PC-3 (cell line): ENCODE results near the gene LMCD1. TPM values are rescaled to one million over a fixed set of nuclear protein-coding genes. Genes with fewer than 3 reads are reported as not detected.
A peak's percentile ranks its signal among the peaks of the same experiment; 100 is the strongest.

ENCODE experiments used
- ATAC-seq: fragments of 200-7000 bp; cut with Tn5 transposase; 2 replicates; pipeline ENCODE4 v1.9.1; 2020; ENCODE audit warnings: mild to moderate bottlenecking, moderate library complexity
- BruUV-seq: library from RNA; stranded (reverse); fragments of 400-500 nt; replicated peaks from 2 replicates; lab custom pipeline; 2021; lab: Mats Ljungman, UMichigan
- CTCF ChIA-PET: fragments of 300-600 bp; sonication (Branson Sonifier 250); formaldehyde crosslinking; loops from one replicate; lab custom pipeline; 2022; ENCODE audit warnings: antibody characterized with exemption; lab: Charles Lee
- POLR2A ChIA-PET: fragments of 300-600 bp; sonication (Branson Sonifier 250); formaldehyde crosslinking; loops from one replicate; lab custom pipeline; 2022; ENCODE audit warnings: antibody characterized with exemption; ENCODE audit not compliant: unreplicated experiment; lab: Charles Lee
- DNase-seq: peaks from one replicate; pipeline ENCODE4 v3.0.0-alpha.2; 2015
- H2AFZ ChIP-seq: fragments of 300-600 bp; sonication (generic); 2 replicates; pipeline ENCODE4 v1.6.0; 2016; ENCODE audit warnings: antibody characterized with exemption, low read length
- H3F3A ChIP-seq: fragments of 300-600 bp; sonication (generic); one replicate; pipeline ENCODE4 v1.6.0; 2017; ENCODE audit warnings: antibody characterized with exemption, low read length, control low read depth, mild to moderate bottlenecking; ENCODE audit not compliant: unreplicated experiment
- H3K27ac ChIP-seq: fragments of 300-600 bp; sonication (generic); 2 replicates; pipeline ENCODE4 v1.5.1; 2016; ENCODE audit warnings: mild to moderate bottlenecking, low read length
- H3K27me3 ChIP-seq: fragments of 300-600 bp; sonication (generic); 2 replicates; pipeline ENCODE4 v1.6.1; 2016; ENCODE audit warnings: low read length, mixed read lengths
- H3K36me3 ChIP-seq: fragments of 300-600 bp; sonication (generic); 2 replicates; pipeline ENCODE4 v1.6.1; 2016; ENCODE audit warnings: low read depth, mixed run types, low read length, mixed read lengths
- H3K4me1 ChIP-seq: fragments of 300-600 bp; sonication (generic); 2 replicates; pipeline ENCODE4 v1.5.1; 2016; ENCODE audit warnings: low read length; ENCODE audit not compliant: insufficient read depth
- H3K4me2 ChIP-seq: fragments of 300-600 bp; sonication (generic); 2 replicates; pipeline ENCODE4 v1.6.0; 2016; ENCODE audit warnings: low read length
- H3K4me3 ChIP-seq: fragments of 300-600 bp; sonication (generic); 2 replicates; pipeline ENCODE4 v1.5.1; 2016; ENCODE audit warnings: mild to moderate bottlenecking, low read length, mixed read lengths
- H3K79me2 ChIP-seq: fragments of 300-600 bp; sonication (generic); 2 replicates; pipeline ENCODE4 v1.6.1; 2017; ENCODE audit warnings: low read length, mixed read lengths
- H3K9ac ChIP-seq: fragments of 300-600 bp; sonication (generic); 2 replicates; pipeline ENCODE4 v1.6.0; 2016; ENCODE audit warnings: mild to moderate bottlenecking, low read length
- H3K9me2 ChIP-seq: fragments of 300-600 bp; sonication (generic); replicated peaks from 2 replicates; pipeline ENCODE4 v1.6.1; 2016; ENCODE audit warnings: mixed run types, low read length, mixed read lengths
- H3K9me3 ChIP-seq: fragments of 300-600 bp; sonication (generic); 2 replicates; pipeline ENCODE4 v1.6.1; 2016; ENCODE audit warnings: low read length, mixed read lengths
- H4K20me1 ChIP-seq: fragments of 300-600 bp; sonication (generic); 2 replicates; pipeline ENCODE4 v1.6.1; 2016; ENCODE audit warnings: low read length, mixed read lengths
- CTCF ChIP-seq: fragments of 300-600 bp; sonication (generic); conservative IDR thresholded peaks from 2 replicates; pipeline ENCODE4 v1.5.1; 2017; ENCODE audit warnings: antibody characterized with exemption, low read depth, mild to moderate bottlenecking, low read length
- EZH2 ChIP-seq: fragments of 300-600 bp; sonication (generic); IDR thresholded peaks from one replicate; pipeline ENCODE4 v1.6.1; 2017; ENCODE audit warnings: antibody characterized with exemption, mild to moderate bottlenecking, low read length; ENCODE audit not compliant: unreplicated experiment
- EZH2phosphoT487 ChIP-seq: fragments of 300-600 bp; sonication (generic); IDR thresholded peaks from 2 replicates; pipeline ENCODE4 v1.6.1; 2018; ENCODE audit warnings: mild to moderate bottlenecking, antibody characterized with exemption, low read length, borderline replicate concordance
- intact Hi-C: fragments of 100-400 bp; cut with micrococcal nuclease; formaldehyde crosslinking; loops from 2 replicates; pipeline ENCODE4 v1.9.0; 2023
- total RNA-seq: library from RNA; depleted of rRNA; stranded (reverse); fragments of >200 nt; gene quantifications from 2 replicates; pipeline ENCODE4 v1.2.3, GENCODE V29; 2014

LMCD1 gene
- total RNA-seq, 1 experiment from 2014 or later = 9.1 TPM

GRCh38 chr3:8607234-8608040 lies 105.8 kb downstream of the LMCD1 start:
- no peak for TF ChIP-seq EZH2
- peak; percentile 80 for TF ChIP-seq CTCF
- no peak for TF ChIP-seq EZH2phosphoT487
- no peaks in the 10 kb centered on the region for H4K20me1 ChIP-seq
- no peak overlapping the region for H3K4me3 ChIP-seq
- no TSS peak for BruUV-seq
- ChIA-PET CTCF (interaction anchor here (0.6 to 1.3 kb wide), 4 partner anchors 72 to 184 kb away, joined by 3 to 11 read pairs (median 4); no protein-coding TSS in a partner anchor), POLR2A (no interaction called here)
- H3K4me1 ChIP-seq = 0 out of 2 replicates have a peak, but pooled peaks cover 6% of the 10 kb centered on the region
- ATAC-seq = peak; percentile 95
- H3K9me3 ChIP-seq = no peaks in the 10 kb centered on the region
- no peaks in the 10 kb centered on the region for H3K27me3 ChIP-seq
- intact Hi-C loops = loop anchor here (1.0 to 5.0 kb wide), 4 partner anchors 106 to 185 kb away; partner anchors contain the start of gene LMCD1
- no peak overlapping the region for H3K27ac ChIP-seq
- DNase-seq = peak; percentile 74
- no peaks in the 10 kb centered on the region for H3K36me3 ChIP-seq
- no peak overlapping the region for H3K4me2 ChIP-seq
- H3K9me2 ChIP-seq = no peaks in the 10 kb centered on the region
- no peaks in the 10 kb centered on the region for H3K79me2 ChIP-seq
- H2AFZ ChIP-seq = 0 out of 2 replicates have a peak overlapping the region, but pooled peaks have one; percentile 14
- H3F3A ChIP-seq = no peaks in the 10 kb centered on the region
- H3K9ac ChIP-seq = no peak overlapping the region

GRCh38 chr3:8608041-8608790 lies 106.6 kb downstream of the LMCD1 start:
- ChIA-PET CTCF (interaction anchor here (0.6 to 1.3 kb wide), 3 partner anchors 72 to 166 kb away, joined by 3 to 11 read pairs (median 4); no protein-coding TSS in a partner anchor), POLR2A (no interaction called here)
- no peaks in the 10 kb centered on the region for H3K27me3 ChIP-seq
- no peak overlapping the region for H3K4me3 ChIP-seq
- no peak overlapping the region for H3K4me2 ChIP-seq
- DNase-seq (no peak), ATAC-seq (no peak)
- H2AFZ ChIP-seq = 0 out of 2 replicates have a peak overlapping the region, but pooled peaks have one; percentile 14
- no TSS peak for BruUV-seq
- H3K79me2 ChIP-seq = no peaks in the 10 kb centered on the region
- no peak overlapping the region for H3K27ac ChIP-seq
- TF ChIP-seq EZH2phosphoT487 (no peak), EZH2 (no peak), CTCF (no peak)
- intact Hi-C loops = loop anchor here (5.0 kb wide), 1 partner anchor 186 kb away; no protein-coding TSS in a partner anchor
- no peaks in the 10 kb centered on the region for H3K9me2 ChIP-seq
- H3K9me3 ChIP-seq = no peaks in the 10 kb centered on the region
- no peaks in the 10 kb centered on the region for H4K20me1 ChIP-seq
- H3F3A ChIP-seq = no peaks in the 10 kb centered on the region
- no peak overlapping the region for H3K9ac ChIP-seq
- H3K36me3 ChIP-seq = no peaks in the 10 kb centered on the region
- H3K4me1 ChIP-seq = 0 out of 2 replicates have a peak, but pooled peaks cover 6% of the 10 kb centered on the region
